ENCODE measurements around the gene CCDC190. TPM values are rescaled to one million over a fixed set of nuclear protein-coding genes. Genes with fewer than 3 reads are reported as not detected.

Gene CCDC190
- total and polyA plus RNA-seq, 2 experiments from 2014 or later, result not detected

DNA sequence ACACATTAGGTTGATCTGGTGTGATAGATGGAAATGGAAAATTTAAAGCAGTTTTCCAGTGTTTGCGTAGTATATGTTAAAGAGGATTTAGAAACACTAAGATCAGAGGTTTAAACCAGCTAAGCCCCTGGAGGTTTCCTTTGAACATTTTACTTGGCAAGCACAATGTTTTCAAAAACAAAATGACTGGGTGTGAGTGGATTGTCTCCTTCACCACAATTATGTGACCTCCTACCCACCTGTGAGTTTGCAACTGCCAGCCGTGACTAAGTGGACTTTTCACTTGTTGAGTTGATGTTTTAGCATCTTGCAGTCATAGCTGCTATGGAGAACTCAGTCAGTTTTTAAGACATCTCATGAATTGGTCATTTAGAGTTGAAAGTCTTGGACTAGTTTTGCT, 4.7 kb downstream of the CCDC190 start (continued):
- TF ChIP-seq, protein P1, sequence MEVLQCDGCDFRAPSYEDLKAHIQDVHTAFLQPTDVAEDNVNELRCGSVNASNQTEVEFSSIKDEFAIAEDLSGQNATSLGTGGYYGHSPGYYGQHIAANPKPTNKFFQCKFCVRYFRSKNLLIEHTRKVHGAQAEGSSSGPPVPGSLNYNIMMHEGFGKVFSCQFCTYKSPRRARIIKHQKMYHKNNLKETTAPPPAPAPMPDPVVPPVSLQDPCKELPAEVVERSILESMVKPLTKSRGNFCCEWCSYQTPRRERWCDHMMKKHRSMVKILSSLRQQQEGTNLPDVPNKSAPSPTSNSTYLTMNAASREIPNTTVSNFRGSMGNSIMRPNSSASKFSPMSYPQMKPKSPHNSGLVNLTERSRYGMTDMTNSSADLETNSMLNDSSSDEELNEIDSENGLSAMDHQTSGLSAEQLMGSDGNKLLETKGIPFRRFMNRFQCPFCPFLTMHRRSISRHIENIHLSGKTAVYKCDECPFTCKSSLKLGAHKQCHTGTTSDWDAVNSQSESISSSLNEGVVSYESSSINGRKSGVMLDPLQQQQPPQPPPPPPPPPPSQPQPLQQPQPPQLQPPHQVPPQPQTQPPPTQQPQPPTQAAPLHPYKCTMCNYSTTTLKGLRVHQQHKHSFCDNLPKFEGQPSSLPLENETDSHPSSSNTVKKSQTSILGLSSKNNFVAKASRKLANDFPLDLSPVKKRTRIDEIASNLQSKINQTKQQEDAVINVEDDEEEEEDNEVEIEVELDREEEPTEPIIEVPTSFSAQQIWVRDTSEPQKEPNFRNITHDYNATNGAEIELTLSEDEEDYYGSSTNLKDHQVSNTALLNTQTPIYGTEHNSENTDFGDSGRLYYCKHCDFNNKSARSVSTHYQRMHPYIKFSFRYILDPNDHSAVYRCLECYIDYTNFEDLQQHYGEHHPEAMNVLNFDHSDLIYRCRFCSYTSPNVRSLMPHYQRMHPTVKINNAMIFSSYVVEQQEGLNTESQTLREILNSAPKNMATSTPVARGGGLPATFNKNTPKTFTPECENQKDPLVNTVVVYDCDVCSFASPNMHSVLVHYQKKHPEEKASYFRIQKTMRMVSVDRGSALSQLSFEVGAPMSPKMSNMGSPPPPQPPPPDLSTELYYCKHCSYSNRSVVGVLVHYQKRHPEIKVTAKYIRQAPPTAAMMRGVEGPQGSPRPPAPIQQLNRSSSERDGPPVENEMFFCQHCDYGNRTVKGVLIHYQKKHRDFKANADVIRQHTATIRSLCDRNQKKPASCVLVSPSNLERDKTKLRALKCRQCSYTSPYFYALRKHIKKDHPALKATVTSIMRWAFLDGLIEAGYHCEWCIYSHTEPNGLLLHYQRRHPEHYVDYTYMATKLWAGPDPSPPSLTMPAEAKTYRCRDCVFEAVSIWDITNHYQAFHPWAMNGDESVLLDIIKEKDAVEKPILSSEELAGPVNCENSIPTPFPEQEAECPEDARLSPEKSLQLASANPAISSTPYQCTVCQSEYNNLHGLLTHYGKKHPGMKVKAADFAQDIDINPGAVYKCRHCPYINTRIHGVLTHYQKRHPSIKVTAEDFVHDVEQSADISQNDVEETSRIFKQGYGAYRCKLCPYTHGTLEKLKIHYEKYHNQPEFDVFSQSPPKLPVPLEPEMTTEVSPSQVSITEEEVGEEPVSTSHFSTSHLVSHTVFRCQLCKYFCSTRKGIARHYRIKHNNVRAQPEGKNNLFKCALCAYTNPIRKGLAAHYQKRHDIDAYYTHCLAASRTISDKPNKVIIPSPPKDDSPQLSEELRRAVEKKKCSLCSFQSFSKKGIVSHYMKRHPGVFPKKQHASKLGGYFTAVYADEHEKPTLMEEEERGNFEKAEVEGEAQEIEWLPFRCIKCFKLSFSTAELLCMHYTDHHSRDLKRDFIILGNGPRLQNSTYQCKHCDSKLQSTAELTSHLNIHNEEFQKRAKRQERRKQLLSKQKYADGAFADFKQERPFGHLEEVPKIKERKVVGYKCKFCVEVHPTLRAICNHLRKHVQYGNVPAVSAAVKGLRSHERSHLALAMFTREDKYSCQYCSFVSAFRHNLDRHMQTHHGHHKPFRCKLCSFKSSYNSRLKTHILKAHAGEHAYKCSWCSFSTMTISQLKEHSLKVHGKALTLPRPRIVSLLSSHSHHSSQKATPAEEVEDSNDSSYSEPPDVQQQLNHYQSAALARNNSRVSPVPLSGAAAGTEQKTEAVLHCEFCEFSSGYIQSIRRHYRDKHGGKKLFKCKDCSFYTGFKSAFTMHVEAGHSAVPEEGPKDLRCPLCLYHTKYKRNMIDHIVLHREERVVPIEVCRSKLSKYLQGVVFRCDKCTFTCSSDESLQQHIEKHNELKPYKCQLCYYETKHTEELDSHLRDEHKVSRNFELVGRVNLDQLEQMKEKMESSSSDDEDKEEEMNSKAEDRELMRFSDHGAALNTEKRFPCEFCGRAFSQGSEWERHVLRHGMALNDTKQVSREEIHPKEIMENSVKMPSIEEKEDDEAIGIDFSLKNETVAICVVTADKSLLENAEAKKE (CRISPR knock-in tag; IDR thresholded peaks at IDR 0.05), result no peak

GRCh38 chr1:162855461-162856150, 5.4 kb downstream of the CCDC190 start:
- Mint-ChIP-seq H3K4me3 (no peak overlapping the region), H3K9me3 (no peaks in the 10 kb centered on the region), H3K27ac (no peak overlapping the region), H3K36me3 (ENCODE audit: low read depth) (no peaks in the 10 kb centered on the region), H3K4me1 (no peaks in the 10 kb centered on the region), H3K27me3 (ENCODE audit: insufficient read depth, low read depth, poor library complexity) (peaks cover 5% of the 10 kb centered on the region)
- Histone ChIP-seq H3K27me3 (ENCODE audit: insufficient read depth) (no peaks in the 10 kb centered on the region), H3K9me2 (ENCODE audit: insufficient read depth) (no peaks in the 10 kb centered on the region), H3K79me2 (replicated peaks; ENCODE audit: insufficient read depth) (no peaks in the 10 kb centered on the region), H2AFZ (no peak overlapping the region), H3K4me3 (no peak overlapping the region), H3K36me3 (ENCODE audit: insufficient read depth) (no peaks in the 10 kb centered on the region), H3K4me2 (no peak overlapping the region), H3K4me1 (ENCODE audit: insufficient read depth) (no peaks in the 10 kb centered on the region), H3K27ac (ENCODE audit: low read depth) (no peak overlapping the region), H4K20me1 (replicated peaks; ENCODE audit: insufficient read depth) (no peaks in the 10 kb centered on the region), H3F3A (replicated peaks; ENCODE audit: low read depth) (no peaks in the 10 kb centered on the region)
- DNase-seq (ENCODE audit: low spot score), result no peak
- ATAC-seq, result no peak
- no peak for TF ChIP-seq JUNB (IDR thresholded peaks at IDR 0.05; ENCODE audit: unreplicated experiment)
- TF ChIP-seq, protein P1 (CRISPR knock-in tag; IDR thresholded peaks at IDR 0.05), result no peak
- TF ChIP-seq, protein P2, sequence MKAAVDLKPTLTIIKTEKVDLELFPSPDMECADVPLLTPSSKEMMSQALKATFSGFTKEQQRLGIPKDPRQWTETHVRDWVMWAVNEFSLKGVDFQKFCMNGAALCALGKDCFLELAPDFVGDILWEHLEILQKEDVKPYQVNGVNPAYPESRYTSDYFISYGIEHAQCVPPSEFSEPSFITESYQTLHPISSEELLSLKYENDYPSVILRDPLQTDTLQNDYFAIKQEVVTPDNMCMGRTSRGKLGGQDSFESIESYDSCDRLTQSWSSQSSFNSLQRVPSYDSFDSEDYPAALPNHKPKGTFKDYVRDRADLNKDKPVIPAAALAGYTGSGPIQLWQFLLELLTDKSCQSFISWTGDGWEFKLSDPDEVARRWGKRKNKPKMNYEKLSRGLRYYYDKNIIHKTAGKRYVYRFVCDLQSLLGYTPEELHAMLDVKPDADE (IDR thresholded peaks at IDR 0.05), result no peak
- no peak for TF ChIP-seq CREB1 (CRISPR knock-in tag; IDR thresholded peaks at IDR 0.05; ENCODE audit: low read depth)
- TF ChIP-seq ZNF331 (CRISPR knock-in tag; IDR thresholded peaks at IDR 0.05; ENCODE audit: low read depth), result no peak
